ENCODE data around the gene FAF2.
"Not testable (repeated sequence)": the region's sequence is repeated elsewhere in the genome, so short reads cannot be mapped to it uniquely, and the experiment has no call there.

The FAF2 gene

DNA sequence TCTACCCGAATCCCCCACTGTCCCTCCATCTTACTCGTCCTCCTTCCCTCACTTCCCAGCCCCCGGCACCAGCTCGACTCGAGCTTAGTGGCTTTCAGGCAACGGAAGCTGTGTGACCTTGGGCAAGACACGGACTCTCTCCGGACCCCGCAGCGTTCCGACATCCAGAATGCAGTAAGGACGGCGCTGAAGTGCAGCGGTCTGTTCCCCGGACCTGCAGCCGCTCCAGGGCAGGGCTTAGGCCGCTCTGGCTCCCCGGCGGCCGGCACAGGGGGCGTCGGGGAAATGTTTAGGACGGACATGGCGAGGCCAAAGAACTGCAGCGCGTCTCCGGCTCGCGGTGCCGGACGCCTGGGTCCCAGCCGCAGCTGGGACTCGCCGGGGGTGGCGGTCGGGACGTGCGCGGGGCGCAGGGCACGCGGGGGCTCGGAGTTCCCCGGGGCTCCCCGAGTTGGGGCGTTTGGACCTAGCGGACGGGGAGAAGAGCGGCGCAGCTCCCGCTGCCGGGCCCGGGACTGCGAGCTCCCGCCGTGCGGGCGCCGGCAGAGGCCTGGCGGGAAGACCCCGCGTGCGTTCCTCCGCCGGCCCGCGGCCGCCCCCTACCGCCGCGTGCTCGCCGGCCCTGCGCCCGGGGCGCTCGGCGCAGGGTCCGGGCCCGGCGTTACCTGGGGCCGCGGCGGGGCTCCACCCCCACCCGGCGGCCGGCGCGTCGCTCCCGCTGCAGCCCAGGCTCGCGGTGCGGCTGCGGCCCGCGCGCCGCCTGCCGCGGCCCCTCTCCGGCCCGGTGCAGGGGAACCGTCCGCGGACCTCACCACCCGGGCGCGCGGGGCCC, 94.6 kb downstream of the FAF2 start:
- DNase-seq (ENCODE audit: low read depth in 2 of 2): no peak

DNA sequence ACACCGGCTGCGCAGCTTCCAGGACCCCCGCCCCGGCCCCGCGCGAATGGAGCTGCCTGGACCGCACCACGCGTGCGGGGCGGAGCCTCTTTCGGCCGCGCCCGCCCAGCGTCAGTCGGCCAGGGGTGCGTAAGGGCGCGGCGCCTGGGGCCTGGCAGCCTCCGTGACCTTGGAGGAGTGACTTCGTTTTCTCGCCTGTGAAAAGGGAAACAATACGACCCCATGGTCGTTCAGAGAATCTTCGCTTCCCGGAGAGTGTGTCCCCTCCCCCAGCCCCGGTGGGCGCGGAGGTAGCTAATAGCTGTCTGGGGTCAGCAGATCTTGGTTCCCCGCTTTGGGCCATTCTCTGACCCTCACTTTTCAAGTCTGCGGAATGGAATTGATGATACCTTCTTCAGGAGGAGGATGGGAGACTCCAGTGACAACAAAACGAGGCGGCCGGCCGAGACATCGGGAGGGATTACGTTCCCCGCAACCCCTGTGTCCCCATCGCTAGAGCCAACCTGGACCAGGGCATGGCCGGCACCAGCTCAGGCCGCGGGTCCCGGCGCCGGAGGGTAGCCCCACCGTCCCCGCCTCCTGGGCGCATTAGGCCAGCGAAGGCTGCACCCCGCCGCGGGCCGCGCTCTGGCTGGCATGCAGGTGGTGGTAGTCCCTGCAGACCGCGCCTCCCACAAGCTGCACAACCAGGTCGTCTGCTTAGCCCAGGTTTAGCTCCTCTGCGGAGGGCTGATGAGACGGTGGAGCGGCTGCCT, 95.4 kb downstream of the FAF2 start:
- DNase-seq (ENCODE audit: low read depth in 2 of 2): peak in 1 of 2 experiments; percentile 71

DNA sequence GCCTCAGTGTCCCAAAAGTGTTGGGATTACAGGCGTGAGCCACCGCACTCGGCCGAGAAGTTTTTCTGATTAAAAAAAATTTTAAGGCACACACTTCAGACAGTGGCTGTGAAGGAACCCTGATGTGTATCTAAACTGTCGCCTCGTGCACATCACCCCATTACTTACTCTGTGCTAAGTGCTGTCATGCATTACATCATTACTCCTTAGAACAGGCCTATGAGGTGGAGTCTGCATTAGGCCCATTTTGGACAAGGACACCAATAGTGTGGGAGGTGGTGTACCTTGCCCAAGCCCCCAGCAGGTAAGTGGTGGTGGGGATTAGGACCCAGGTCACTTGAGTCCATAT, 97.2 kb downstream of the FAF2 start:
- DNase-seq (ENCODE audit: low read depth in 2 of 2): no peak

DNA sequence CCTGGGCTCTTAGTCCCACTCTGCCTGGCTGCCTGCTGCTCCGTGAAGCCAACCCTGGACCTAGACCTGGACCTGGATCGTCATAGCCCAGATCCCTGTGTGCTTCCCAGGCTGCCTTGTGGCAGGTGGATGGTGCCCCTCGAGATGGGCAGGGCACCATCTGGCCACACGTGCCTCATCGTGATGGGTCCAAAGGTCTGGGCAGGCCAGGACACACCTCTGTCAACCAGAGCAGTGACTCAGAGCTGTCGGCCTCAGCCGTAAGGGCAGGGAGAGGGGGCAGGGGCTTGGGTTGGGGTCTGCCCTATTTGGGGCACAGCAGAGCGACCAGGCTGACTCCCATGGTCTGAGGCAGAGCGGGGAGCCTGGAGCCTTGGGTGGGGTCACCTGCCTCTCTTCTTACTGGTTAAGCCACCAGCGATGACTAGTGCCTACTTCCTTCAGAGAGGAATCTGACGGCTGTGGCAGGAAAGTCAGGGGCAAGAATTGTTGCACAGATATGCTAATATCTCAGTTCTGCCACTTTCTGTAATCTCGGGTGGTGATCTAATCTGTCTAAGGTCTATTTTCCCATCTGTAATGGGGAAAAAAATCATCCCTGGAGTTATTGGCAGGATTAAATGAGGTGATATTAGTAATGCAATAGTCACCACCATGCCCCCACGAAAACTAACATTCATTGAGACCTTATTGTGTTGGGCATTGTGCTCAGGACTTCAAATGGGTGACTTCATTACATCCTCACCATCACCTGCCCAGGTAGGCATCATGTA, 97.7 kb downstream of the FAF2 start:
- DNase-seq (ENCODE audit: low read depth in 2 of 2): no peak

DNA sequence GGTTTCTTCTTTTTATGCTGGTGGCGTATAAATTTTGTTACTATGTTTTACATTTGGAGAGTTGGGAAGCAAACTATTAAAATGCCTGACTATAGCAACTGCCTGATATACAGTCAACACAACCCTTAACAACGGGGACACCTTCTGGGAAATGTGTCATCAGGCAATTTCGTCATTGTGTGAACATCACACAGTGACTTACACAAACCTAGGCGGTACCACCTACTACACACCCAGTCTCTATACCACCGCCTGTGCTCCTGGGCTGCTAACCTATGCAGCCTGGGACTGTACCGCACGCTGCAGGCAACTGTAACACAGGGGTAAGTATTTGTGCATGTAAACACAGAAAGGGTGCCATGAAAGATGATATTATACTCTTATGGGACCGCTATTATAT, 99.6 kb downstream of the FAF2 start:
- no peak for DNase-seq (ENCODE audit: low read depth in 2 of 2)

DNA sequence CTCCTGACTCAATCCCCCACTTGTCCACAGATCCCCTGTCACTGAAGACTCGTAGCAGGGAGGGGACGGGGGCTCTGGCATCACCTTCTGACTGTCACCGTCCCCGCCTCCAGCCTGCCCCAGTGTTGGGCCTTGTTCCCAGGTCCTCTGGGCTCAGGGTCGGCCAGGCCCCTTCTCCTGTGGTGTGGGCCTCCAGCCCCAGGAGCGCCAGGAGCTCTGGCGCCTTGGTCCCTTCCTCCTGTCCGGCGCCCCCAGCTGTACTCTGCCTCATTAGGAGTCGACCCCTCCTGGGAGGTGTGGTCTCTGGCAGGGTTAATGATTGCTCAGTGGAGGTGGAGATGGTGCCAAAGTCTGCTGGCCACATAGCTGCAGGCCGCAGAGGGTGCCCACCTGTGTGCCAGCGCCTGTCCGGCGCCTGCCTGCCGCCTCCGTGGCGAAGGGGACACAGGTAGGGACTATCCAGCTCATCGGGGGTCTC, 100.8 kb downstream of the FAF2 start, which contains the start of gene CDHR2:
Gene CDHR2 (plus strand): TSS at position 376 of the 478 bp plus-strand sequence. CDS start 16,011 bp downstream, outside the sequence.
- no peak for DNase-seq (ENCODE audit: low read depth in 2 of 2)

DNA sequence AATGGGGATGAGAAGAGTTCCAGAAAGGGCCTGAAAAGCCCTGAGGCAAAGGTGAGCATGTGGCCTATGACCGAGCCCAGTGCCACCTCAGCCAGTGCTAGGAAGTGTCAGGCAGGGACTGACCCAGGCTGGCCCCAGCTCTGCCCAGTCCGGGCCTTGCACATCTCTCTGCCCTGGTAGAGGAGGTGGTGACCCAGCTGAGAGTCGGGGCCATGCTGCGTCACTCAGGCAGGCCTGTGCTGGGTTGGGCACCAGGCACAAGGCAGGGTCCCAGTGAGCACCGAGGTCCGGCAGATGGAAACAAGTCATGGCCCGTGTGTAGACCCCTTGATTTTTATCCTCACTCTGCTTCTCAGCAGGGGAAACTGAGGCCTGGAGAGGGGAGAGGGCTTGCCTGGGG, 101.7 kb downstream of the FAF2 start:
- no peak for DNase-seq (ENCODE audit: low read depth in 2 of 2)

DNA sequence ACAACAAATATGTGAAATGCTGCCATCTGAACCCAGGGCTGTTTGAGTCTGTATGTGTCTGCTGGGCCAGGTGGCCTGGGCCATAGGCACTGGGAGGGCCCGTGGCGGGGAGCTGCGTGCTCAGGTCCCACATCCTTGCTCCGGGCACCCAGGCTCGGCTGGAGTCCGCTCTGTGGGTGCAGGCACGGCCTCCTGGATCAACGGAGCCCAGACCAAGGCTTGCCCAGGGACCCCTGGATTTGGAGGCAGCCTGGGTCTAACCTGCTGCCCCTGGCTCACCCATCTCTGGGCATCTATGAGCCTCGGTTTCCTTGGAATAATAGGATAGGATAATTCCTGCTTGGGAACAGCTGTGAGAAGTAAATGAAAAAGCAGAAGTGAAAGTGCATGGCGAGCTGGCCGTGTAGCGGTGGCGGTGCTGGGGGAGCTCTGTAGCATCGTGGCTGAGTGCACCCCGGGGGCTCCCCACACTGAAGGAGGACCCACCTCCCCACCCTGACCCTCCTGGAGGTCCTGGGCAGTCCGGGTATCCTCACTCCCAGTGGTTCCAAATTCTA, 102.2 kb downstream of the FAF2 start:
- no peak for DNase-seq (ENCODE audit: low read depth in 2 of 2)

DNA sequence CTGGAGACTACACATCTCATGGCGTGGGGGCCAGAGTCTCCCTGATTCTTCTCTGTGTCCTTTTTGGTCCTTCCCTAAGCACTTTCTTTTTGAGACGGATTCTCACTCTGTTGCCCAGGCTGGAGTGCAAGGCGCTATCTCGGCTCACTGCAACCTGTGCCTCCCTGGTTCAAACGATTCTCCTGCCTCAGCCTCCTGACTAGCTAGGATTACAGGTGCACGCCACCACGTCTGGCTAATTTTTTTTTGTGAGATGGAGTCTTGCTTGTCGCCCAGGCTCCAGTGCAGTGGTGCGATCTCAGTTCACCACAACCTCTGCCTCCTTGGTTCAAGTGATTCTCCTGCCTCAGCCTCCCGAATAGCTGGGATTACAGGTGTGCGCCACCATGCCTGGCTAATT, 102.8 kb downstream of the FAF2 start:
- not testable (repeated sequence) for DNase-seq (ENCODE audit: low read depth in 2 of 2)

DNA sequence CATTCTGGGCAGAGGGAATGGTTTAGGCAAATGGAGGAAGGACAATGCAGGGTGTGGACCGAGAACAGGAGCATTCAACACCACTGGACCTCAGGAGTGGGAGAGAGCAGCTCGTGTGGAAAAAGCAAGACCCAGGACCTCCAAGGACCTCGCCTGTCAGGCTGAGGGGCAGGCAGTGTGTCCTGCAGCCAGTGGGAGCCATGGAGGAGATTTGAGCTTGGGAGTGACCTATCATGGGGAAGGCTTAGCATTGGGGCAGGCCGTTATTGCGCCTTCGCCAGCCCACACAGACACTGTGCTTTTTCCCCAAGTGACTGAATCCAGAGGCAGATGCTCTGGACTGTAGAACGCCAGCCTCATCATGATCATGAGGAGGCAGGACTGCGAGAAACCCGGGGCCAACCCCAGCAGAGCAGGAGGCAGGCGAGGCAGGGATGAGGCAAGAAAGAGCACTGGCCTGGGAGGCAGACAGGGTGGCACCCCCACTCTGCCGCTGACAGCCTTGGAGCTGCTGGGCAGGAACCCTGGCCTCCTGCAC, 104.2 kb downstream of the FAF2 start:
- DNase-seq (ENCODE audit: low read depth in 2 of 2): no peak

DNA sequence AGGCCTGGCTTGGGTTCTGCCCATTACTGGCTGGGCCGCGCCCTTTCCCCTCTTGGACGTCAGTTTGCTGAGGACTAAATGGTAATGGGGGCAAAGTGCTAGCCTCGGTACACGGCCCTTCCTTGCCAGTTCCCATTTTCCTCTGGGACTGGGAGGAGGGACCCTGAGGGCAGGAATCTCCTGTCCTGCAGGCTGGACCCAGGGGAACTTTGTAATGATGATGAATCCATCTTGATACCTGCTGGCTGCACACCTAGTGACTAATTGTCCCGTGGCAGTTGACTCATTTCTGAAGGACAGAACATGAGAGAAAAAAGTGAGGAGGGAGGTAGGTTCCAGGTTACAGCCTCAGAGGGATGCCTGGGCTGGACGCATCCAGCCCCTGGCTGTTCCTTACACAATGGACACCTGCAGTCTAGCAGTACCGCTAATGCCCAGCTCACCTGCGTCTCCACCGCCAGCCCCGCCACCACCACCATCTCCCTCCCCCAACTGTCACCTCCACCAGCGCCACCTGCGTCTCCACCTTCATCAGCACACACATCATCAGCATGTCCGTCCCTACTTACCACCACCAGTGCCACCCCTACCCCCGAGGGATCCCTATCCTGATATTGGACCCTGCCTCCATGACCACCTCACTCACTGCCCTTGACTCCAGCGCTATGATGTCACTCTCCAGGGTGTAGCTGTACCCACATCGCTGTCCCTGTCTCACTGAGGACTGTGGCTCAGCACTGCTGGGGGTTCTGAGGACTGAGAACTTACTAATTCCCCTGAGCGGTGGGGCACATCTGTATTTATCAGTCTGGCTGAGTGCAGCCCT, 105.3 kb downstream of the FAF2 start:
- DNase-seq (ENCODE audit: low read depth in 2 of 2): no peak

DNA sequence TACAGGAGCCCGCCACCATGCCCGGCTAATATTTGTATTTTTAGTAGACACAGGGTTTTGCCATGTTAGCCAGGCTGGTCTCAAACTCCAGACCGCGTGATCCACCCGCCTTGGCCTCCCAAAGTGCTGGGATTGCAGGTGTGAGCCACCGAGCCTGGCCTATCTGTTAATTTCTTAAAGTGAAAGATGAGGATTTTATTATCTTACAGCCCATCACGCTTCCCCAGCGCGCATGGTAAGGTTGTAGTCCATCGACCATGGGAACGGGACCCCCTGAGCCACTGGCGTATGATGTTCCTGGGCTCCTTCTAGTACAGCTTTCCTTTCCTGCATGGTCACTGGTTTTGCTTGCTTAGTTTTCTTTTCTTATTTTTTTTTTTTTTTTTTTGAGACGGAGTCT, 109.7 kb downstream of the FAF2 start:
- DNase-seq (ENCODE audit: low read depth in 2 of 2): no peak
